ENCODE measurements around the gene CD302.
"Not testable (repeated sequence)": the region's sequence is repeated elsewhere in the genome, so short reads cannot be mapped to it uniquely, and the experiment has no call there.

CD302 gene

DNA sequence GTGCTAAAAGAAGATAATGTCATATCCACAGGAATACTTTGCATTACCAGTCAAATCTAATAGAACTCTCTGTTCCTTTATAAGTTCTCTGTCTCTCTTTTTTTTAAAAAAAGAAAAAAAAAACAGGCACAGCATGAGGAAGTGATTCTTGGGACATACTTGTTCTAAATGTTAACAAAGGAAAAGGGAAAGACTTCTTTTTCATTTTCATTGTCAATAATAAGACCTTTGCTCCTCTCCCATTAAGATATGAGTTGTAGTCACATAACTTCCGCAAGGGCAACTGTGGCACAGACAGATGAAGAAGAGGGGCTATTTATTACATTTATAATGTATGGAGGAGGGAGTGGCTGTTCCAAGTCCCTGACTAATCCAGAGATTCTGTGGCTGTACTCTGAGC, 4.7 kb downstream of the CD302 start:
- DNase-seq (ENCODE audit: low read depth), result no peak

DNA sequence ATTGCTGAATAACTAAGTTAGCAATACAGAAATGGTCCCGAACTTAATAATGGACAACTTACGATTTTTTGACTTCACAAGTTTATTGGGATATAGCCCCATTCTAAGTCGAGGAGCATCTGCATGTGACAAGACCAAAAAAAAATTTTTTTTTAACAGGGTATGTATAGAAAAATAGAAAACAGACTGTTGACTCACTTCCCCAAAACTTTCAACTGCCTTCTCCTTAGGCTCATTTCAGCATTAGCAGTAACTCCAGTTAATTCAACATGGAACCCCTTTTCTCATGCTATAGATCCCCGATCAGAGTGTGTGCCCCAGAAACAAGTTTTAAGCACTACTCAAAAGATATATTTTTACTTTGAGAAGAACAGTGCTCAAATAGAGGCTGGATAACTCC, 5.4 kb downstream of the CD302 start:
- no peak for DNase-seq (ENCODE audit: low read depth)

DNA sequence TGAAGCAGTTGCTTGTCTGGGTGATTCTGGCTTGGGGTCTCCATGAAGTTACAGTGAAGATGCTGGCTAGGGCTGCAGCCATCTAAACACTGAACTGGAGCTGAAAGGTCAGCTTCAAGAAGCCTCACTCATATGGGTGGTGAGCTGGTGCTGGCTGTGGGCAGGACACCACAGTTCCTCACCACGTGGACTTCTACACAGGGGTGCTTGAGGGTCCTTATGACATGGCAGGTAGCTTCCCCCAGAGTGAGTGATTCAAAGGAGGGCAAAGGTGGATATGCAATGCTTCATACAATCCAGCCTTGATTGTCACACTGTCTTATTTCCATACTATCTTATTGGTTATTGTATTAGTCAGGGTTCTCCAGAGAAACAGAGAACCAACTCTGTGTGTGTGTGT, 6.0 kb downstream of the CD302 start:
- DNase-seq (ENCODE audit: low read depth), result no peak

DNA sequence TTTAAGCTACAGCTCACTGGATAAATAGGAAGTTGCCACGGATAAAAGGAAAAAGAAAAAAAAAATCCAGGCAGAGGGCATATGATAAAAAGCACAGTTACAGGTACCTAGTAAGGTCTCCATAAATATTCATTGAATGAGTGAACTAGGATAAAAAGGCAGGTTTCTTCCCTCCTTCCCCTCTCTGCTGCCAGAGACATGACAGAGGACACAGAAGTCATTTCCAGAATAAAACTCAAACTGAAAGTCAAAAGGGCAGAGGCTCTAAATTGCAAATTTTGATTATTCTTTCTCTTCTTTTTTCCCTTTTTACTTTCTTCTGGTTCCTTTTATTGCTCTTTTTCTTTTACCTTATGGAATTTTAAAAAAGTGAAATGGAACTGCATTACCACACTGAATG, 7.7 kb downstream of the CD302 start:
- DNase-seq (ENCODE audit: low read depth), result no peak

DNA sequence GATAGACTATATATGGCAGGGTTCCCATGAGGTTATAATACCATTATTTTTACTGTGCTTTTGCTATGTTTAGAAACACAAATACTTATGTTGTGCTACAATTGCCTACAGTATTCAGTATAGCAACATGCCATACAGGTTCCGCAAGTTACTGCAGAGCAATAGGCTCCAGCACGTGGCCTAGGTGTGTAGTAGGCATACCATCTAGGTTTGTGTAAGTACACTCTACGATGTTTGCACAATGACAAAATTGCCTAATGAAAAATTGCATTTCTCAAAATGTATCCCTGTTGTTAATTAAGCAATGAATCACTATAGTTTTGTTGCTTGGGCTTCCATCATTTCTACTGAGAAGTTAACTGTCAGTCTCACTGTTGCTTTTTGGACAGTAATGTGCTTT, 9.8 kb downstream of the CD302 start:
- DNase-seq (ENCODE audit: low read depth), result no peak

DNA sequence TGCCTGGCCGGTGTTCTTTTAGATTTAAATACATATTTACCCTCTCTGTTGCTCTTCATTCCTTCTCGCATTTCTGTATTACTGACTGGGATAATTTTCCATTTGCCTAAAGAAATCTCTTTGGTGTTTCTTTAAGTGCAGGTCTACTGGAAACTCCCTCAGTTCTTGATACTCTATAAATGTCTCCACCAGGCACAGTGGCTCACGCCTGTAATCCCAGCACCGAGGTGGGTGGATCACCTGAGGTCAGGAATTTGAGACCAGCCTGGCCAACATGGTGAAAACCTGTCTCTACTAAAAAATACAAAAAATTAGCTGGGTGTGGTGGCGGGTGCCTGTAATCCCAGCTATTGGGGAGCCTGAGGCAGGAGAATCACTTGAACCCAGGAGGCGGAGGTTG, 10.4 kb downstream of the CD302 start:
- not testable (repeated sequence) for DNase-seq (ENCODE audit: low read depth)

DNA sequence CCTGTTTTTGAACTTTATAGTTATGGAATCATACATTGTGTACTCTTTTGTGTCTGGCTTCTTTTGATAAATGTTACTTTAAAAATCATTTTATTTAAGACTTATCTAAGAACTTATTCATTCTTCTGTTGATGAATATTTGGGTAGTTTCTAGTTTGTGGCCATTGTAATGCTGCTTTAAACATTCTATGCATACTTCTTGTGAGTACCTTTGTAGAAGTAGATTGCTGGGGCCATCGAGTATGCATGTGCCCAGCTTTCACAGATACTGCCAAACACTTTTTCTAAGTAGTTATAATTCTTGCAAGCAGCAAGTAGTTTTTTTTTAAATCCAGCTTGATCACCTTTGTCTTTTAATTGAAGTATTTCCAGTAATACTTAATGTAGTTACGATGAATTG, 11.1 kb downstream of the CD302 start:
- no peak for DNase-seq (ENCODE audit: low read depth)

DNA sequence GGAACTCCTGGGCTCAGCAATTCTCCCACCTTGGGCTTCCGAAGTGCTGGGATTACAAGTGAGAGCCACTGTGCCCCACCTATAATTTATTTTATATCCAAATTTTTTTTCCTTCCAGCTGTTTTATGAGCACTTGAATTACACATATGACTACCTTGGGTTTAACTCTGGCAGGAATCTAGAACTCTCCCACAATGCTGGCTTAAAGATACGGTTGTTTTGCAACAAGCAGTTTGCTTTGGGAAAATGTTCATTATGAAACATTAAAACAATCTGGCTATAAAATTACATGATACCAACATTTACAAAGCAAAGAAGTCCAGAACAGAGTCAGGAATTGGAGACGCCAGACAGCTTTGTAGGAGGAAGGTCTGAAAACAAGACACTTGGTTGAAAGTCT, 12.8 kb downstream of the CD302 start:
- no peak for DNase-seq (ENCODE audit: low read depth)

DNA sequence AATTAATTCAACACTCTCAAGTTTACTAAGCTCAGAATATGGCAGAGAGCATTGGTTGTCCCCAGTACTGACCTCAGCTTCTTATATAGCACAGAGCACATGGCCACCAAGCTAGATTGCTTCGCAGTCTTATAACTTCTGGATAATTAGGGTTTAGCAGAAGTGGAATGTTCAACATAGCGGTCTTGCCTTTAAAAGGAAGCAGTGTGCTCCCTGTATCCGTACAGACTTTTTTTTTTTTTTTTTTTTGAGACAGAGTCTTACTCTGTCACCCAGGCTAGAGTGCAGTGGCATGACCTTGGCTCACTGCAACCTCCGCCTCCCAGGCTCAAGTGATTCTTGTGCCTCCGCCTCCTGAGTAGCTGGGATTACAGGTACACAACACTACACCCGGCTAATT, 13.3 kb downstream of the CD302 start:
- not testable (repeated sequence) for DNase-seq (ENCODE audit: low read depth)

DNA sequence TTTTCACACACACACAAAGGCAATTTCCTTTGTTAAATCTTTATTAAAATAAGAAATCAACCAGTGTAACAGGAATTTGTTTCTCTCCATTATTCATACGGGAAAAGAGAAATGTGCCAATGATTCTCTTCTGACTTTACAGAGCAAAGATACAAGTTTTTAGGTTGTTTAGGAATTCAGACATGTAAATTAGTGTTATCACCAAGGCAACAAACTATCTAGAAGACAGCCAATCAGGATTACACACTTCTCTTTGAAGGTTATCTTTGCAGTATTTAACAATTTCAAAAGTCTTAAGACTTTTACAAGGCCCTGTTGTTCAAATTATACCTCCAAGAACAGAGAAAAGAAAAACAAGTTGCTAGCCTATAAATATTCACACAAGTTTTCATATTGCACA, 14.5 kb downstream of the CD302 start:
- DNase-seq (ENCODE audit: low read depth), result no peak

DNA sequence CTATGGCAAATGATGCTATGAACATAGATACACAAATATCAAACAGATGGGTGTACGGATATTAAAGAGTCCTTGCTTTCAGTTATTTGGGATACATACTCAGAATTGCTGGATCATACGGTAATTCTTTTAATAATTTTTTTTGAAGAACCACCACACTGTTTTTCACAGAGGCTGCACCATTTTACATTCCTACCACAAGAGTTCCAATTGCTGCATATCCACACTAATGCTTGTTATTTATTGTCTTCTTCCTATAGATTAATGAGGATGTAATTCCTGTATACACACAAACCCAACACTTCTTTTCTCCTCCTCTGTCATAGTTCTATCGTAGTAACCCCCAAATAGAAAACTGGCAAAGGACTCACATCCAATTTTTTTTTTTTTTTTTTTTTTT, 21.7 kb downstream of the CD302 start:
- DNase-seq (ENCODE audit: low read depth), result no peak

DNA sequence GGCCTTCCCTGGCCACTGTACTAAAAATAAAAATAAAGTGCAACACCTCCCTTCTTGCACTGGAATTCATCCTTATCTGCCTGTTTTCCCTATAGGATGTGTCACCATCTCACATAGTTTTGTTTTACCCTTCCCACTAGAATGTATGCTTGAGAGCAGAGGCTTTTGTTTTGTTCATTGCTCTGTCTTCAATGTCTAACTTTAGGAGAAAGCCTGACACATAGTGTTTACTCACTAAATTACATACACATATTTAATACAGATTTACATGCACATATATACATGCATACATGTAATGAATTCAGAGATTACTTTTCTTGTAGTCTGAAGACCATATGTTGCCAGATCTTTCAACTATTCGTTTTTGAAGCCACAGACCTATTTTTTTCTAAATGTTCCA, 23.0 kb downstream of the CD302 start:
- DNase-seq (ENCODE audit: low read depth), result no peak

DNA sequence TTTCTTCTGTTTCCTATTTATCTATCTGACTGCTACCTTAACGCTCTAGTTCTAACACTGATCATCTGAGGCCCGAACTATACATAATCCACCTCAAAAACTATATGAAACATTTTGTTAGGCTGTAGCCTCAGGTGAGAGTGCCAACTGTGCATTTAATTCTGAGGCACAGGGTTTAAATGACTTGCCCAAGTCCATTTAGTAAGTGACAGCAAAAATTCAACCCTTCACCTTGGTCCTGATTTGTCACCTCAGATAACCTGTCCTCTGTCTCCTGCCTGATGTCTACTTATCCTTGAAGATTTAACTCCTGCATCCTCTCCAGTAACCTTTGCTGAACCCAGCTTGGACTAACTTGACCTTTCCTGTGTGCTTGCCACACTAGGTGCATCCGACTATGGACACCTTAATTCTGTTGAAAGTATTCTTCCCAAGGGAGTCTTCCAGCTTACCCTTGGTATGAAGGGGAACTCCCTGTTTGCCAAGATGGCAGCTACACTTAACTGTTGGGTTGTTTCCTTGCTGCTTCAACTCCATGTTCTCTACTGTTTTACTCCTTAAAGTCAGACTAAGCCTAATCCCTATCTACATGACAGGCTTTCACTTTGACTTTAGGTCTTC, 23.5 kb downstream of the CD302 start:
- DNase-seq (ENCODE audit: low read depth), result no peak

DNA sequence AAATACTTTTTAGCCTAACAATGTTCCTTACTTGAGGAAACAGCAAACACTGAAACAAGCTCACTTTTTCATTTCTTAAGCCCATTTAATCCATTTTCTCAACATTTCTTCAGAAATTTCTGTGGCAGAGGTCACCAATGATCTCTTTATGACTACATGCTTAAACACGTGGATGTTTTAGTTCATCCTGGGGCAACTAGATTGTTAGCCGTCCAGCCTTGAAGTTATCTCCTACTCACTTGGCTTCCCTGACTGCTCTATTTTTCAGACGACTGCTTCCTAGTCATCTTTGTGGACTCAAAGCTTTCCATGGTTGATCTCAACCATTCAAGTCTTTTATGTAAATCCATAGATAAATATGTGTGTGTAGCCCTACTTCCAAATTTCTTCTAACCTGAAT, 24.1 kb downstream of the CD302 start:
- DNase-seq (ENCODE audit: low read depth), result no peak

DNA sequence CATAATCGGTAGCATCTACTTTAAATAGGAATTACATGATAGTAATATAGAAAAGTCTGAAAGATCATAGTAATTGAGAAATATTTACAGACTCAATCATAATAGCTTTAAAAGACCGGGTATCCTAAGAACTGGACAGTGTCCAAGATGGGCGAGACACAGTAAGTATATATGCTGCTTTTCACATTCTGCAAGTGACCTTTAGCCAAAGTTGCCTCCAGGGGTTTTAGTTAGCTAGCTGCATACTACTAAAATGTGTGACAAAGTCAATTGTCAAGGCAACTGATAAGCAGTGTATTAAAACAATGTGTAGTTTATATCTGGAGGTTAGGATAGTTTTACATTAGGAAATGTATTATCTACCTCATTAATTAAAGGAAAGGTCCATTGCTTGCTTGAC, 24.6 kb downstream of the CD302 start:
- DNase-seq (ENCODE audit: low read depth), result no peak

DNA sequence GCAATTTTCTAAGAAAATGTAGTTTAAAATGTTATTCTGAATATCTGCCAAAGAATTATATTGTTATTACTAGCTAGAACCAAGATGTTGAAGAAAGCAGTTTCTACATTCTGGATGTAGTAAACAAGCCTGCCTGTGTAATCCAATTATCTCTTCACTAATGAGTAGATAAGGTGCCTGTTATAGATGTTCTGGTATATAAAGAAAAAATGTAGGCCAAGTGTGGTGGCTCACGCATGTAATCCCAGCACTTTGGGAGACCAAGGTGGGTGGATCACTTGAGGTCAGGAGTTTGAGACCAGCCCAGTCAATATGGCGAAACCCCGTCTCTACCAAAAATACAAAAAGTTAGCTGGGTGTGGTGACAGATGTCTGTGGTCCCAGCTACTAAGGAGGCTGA, 28.9 kb downstream of the CD302 start:
- no peak for DNase-seq (ENCODE audit: low read depth)

DNA sequence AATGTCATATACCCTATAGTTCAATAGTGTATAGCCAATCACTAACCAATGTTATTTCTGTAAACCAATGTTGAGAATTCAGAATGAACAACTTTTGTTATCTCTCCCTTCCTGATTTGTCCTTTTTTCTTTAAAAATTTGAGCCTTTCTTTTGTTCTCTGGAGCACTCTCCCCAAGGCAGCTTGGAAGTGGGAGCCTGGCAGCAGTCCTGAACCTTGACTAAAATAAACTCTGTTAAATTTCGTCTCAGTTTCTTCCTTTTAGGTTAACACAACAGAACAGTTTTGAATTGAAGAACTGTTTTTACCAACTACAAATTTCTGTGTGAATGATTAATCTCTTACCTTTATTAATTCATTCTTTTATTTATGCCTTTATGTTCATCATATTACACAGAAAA, 35.9 kb downstream of the CD302 start:
- no peak for DNase-seq (ENCODE audit: low read depth)

DNA sequence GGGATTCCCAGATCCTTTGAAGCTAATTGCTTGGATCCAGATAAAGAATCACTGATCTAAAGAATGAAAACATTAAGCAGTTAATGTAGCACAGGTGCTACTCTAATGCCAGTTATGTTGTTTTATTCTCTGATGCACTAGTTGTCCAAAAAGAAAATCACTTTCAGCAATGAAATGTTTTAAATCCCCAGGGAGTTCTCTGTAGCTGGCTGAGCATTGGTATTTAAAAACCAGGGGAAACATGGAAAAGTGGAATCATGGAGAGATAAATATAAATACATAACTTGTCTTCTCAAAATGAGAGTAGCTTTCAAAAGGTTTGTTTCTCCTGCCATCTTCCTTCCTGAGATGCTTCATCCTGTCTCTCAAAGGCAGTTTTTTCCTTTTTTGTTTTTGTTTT, 37.7 kb downstream of the CD302 start:
- no peak for DNase-seq (ENCODE audit: low read depth)

DNA sequence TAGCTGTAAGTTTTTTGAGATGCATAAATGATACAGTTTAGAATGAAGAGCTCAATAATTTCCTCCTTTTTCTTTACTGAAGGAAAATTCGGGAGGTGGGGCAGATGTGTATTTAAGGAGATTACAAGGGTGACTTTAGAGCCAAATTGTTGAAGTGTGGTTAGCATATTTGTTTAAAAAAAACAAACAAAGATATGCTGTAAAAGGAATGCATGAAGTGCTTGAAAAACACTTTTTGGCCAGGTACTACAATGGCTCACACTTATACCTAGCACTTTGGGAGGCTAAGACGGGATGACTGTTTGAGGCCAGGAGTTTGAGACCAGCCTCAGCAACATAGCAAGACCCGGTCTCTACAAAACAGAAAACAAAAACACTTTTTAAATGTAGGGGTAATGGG, 38.4 kb downstream of the CD302 start:
- no peak for DNase-seq (ENCODE audit: low read depth)

DNA sequence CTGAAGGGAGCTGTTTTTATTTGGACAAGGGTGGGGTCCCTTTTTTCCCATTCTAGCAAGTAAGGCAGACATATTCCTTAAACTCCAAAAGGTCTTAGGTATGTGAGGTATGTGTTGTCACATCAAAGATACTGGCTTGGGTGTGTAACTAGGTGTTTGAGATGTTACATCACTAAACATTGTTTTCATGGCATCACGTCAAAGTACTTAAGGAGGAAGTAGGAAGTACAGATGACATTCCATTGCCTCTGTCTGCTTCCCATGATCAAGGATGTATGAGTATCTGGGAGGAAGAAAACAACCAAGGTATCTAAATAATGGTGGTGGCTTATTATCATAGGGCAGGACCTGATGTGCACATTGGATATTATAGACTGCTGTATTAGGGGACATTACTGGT, 39.3 kb downstream of the CD302 start:
- DNase-seq (ENCODE audit: low read depth), result no peak

DNA sequence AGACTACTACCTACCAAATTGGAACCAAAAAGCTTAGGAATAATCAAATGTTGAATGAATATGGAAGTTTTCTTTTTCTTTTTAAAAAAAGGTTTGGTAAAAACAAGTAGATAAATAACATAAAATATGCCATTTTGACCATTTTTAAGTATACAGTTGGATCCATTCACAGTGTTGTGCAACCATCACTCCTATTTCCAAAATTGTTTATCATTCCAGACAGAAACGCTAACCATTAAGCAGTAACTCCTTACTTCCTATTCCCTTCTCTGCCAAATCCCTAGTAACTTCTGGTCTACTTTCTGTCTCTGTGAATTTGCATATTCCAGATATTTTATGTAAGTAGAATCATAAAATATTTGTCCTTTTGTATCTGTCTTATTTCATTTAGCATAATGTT, 39.8 kb downstream of the CD302 start:
- no peak for DNase-seq (ENCODE audit: low read depth)

DNA sequence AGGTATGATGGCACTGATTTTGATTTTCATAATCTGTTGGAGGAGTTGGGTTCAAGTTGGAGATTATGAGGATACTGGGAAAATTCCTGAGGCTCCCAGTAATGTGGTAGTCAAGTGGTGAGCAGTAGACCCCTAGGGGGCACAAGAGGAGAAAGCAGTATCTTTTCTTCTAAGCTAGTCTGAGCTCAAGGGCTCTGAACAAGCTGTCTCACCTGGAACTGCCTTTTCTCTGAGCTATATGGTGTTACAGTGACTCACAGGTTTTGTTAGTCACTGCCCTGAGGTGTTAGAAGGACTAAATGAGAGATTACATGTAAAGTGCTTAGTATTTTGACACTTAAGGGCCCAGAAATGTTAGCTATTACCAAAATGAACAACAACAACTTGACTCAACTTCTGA, 42.2 kb downstream of the CD302 start:
- DNase-seq (ENCODE audit: low read depth), result no peak

DNA sequence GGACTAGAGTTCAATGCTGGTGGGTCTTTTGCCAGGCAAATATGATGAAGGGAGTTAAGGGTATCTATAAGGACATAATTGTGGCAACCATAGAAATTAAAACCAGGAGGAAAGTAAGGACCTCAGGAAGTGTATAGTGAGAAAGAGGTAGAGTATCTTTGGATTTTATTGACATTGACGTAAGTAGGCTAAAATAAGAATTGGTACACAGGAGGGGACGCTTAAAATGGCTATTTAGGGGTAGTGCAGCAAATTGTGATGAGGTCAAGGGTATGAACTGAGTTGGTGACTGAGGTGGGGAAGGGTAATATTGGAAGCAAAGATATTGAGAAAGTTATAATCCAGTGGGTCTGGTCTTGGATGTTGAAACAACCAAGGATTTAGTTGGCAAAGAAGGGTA, 43.0 kb downstream of the CD302 start:
- DNase-seq (ENCODE audit: low read depth), result no peak

DNA sequence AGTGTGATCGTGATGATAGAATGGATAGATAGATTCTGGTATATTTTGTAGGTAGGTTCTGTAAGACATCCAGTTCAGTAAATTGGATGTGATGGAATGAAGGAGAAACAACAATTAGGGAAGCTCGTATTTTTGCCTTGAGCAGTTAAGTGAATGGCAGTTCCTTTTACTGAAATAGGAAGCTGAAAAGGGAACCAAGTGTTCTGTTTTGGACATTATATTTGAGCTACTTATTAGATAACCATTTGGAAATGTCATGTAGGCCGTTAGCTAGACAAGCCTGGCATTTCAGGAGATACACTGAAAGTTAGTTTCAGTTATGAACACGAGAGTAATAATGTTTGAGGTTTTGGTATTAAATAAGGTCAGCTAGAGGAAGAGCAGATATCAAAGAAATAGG, 44.2 kb downstream of the CD302 start:
- no peak for DNase-seq (ENCODE audit: low read depth)

DNA sequence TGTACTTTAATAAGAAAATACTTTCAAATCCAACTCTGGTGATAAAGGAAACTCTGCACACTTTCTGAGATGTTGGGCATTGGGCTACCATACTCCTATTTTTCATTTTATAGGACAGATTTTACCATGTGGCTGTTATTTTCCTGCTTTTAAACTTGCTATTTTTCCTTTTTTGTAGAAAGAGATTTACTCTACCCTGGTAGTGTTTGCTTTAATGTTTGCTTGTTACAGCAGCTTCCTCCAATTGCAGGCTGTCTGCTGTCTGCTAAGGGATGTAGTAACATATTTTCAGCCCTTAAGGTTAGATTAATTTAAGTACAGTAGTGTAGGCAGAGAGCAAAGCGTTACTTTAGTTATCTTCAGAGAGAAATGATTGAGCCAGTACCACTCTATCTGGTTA, 47.1 kb downstream of the CD302 start:
- no peak for DNase-seq (ENCODE audit: low read depth)

All from HS-5 (cell line).